Measurements from ENCODE around the gene PDE9A. TPM values are rescaled to one million over a fixed set of nuclear protein-coding genes. Genes with fewer than 3 reads are reported as not detected.

Gene PDE9A
- total RNA-seq, 1 experiment from 2014 or later = 8.4 TPM

DNA sequence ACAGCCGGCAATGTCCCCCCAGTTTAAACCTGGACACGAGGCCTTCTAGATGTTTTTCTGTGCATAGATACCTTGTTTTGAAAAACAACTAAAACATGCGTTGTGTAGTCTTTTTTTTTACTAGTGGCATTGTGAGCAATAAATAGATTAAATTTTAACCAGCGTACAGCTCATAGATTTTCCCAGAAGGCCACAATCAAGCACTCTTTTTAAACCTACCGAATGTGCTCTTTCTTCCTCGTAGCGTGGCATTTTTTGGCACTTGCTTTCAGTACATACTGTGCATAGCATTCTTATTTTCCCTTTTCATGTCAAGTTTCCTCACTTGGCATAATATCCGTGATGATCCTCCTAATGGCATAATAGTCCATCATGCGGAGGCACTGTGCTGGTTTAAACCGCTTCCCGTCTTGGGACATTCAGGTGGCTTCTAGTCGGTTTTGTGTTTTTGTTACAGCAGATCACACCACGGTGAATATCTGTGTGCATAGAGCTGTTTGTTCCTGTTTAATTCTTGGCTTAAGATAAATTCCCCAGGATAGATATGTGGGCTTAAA, 95.3 kb downstream of the PDE9A start:
- Histone ChIP-seq H3K79me2 (ENCODE audit: low read depth) (no peaks in the 10 kb centered on the region), H2AFZ (no peak overlapping the region), H3K4me2 (no peak overlapping the region), H3K9me2 (ENCODE audit: insufficient read depth) (no peaks in the 10 kb centered on the region), H3K36me3 (ENCODE audit: low read depth) (no peaks in the 10 kb centered on the region), H3F3A (ENCODE audit: insufficient read depth, low read depth) (no peaks in the 10 kb centered on the region), H3K4me3 (no peak overlapping the region), H3K27me3 (ENCODE audit: insufficient read depth, low read depth) (no peaks in the 10 kb centered on the region), H3K27ac (no peak overlapping the region), H3K4me1 (replicated peaks; ENCODE audit: insufficient read depth) (no peaks in the 10 kb centered on the region), H3K9me3 (ENCODE audit: insufficient read depth, low read depth) (no peaks in the 10 kb centered on the region), H4K20me1 (ENCODE audit: insufficient read depth) (no peaks in the 10 kb centered on the region)
- no peak for DNase-seq
- ChIA-PET POLR2A (ENCODE audit: unreplicated experiment) (no interaction called here), CTCF (no interaction called here)
- TF ChIP-seq, protein P1, sequence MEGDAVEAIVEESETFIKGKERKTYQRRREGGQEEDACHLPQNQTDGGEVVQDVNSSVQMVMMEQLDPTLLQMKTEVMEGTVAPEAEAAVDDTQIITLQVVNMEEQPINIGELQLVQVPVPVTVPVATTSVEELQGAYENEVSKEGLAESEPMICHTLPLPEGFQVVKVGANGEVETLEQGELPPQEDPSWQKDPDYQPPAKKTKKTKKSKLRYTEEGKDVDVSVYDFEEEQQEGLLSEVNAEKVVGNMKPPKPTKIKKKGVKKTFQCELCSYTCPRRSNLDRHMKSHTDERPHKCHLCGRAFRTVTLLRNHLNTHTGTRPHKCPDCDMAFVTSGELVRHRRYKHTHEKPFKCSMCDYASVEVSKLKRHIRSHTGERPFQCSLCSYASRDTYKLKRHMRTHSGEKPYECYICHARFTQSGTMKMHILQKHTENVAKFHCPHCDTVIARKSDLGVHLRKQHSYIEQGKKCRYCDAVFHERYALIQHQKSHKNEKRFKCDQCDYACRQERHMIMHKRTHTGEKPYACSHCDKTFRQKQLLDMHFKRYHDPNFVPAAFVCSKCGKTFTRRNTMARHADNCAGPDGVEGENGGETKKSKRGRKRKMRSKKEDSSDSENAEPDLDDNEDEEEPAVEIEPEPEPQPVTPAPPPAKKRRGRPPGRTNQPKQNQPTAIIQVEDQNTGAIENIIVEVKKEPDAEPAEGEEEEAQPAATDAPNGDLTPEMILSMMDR (conservative IDR thresholded peaks at IDR 0.05) = no peak
- no peak for TF ChIP-seq EZH2 (IDR thresholded peaks at IDR 0.05; ENCODE audit: low read depth)
- intact Hi-C loops (cut with micrococcal nuclease; ENCODE audit: unreplicated experiment) = no loop called here
- BruUV-seq (replicated peaks) = no TSS peak

GRCh38 chr21:42750737-42751530, 97.5 kb downstream of the PDE9A start:
- no peaks in the 10 kb centered on the region for H3K4me1 ChIP-seq (replicated peaks; ENCODE audit: insufficient read depth)
- ChIA-PET POLR2A (ENCODE audit: unreplicated experiment) (no interaction called here), CTCF (no interaction called here)
- no peaks in the 10 kb centered on the region for H3K79me2 ChIP-seq (ENCODE audit: low read depth)
- no peak for DNase-seq
- no peak overlapping the region for H2AFZ ChIP-seq
- no peak overlapping the region for H3K27ac ChIP-seq
- intact Hi-C loops (cut with micrococcal nuclease; ENCODE audit: unreplicated experiment) = no loop called here
- no peak overlapping the region for H3K4me3 ChIP-seq
- BruUV-seq (replicated peaks) = no TSS peak
- no peaks in the 10 kb centered on the region for H3K9me2 ChIP-seq (ENCODE audit: insufficient read depth)
- no peak overlapping the region for H3K4me2 ChIP-seq
- H3F3A ChIP-seq (ENCODE audit: insufficient read depth, low read depth) = no peaks in the 10 kb centered on the region
- H4K20me1 ChIP-seq (ENCODE audit: insufficient read depth) = no peaks in the 10 kb centered on the region
- no peaks in the 10 kb centered on the region for H3K36me3 ChIP-seq (ENCODE audit: low read depth)
- H3K27me3 ChIP-seq (ENCODE audit: insufficient read depth, low read depth) = no peaks in the 10 kb centered on the region
- no peak for TF ChIP-seq EZH2 (IDR thresholded peaks at IDR 0.05; ENCODE audit: low read depth)
- no peaks in the 10 kb centered on the region for H3K9me3 ChIP-seq (ENCODE audit: insufficient read depth, low read depth)

DNA sequence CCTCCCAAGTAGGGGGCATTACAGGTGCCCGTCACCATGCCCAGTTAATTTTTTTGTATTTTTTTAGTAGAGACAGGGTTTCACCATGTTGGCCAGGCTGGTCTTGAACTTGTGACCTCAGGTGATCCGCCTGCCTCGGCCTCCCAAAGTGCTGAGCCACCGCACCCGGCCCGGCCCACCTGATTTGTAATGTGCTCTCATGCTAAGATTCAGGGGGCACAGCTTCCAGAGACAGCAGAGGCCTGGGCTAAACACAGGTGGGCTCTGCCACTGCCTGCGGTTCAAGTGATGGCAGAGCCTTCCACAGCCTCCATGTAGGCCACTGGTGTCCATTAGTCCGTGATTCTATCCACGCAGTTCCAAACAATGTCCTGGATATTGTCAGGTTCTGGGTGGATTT, 98.4 kb downstream of the PDE9A start:
- H3K27me3 ChIP-seq (ENCODE audit: insufficient read depth, low read depth) = no peaks in the 10 kb centered on the region
- no peak for DNase-seq
- H4K20me1 ChIP-seq (ENCODE audit: insufficient read depth) = no peaks in the 10 kb centered on the region
- no peaks in the 10 kb centered on the region for H3K9me3 ChIP-seq (ENCODE audit: insufficient read depth, low read depth)
- H3K27ac ChIP-seq = no peak overlapping the region
- H3K9me2 ChIP-seq (ENCODE audit: insufficient read depth) = no peaks in the 10 kb centered on the region
- H3K4me1 ChIP-seq (replicated peaks; ENCODE audit: insufficient read depth) = no peaks in the 10 kb centered on the region
- POLR2A ChIA-PET (ENCODE audit: unreplicated experiment) = no interaction called here
- no TSS peak for BruUV-seq (replicated peaks)
- H3K79me2 ChIP-seq (ENCODE audit: low read depth) = no peaks in the 10 kb centered on the region
- no peaks in the 10 kb centered on the region for H3F3A ChIP-seq (ENCODE audit: insufficient read depth, low read depth)
- CTCF ChIA-PET = no interaction called here
- intact Hi-C loops (cut with micrococcal nuclease; ENCODE audit: unreplicated experiment) = no loop called here
- no peak overlapping the region for H3K4me3 ChIP-seq
- no peaks in the 10 kb centered on the region for H3K36me3 ChIP-seq (ENCODE audit: low read depth)
- TF ChIP-seq, protein P1 (conservative IDR thresholded peaks at IDR 0.05) = no peak
- no peak for TF ChIP-seq EZH2 (IDR thresholded peaks at IDR 0.05; ENCODE audit: low read depth)
- no peak overlapping the region for H3K4me2 ChIP-seq
- no peak overlapping the region for H2AFZ ChIP-seq
